Measurements from ENCODE around the gene ZNF90.

DNA sequence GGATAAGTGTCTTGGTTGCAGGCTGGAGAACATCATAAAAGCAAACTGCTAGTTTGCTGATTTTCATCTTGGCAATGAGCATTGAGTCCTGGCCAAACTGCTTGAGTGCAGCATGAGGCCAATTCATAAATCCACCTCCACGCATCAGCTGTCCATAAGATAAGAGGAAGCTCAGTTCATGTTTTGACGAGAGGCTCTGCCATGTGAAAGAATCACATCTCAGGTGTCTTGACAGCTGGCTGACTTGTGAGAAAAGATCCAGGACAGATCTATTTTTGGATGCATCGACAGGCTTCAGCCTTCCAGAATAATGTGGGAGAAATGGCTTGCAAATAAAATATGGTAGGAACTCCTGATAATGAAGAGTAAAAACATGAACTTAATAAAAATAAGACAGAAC is 33.1 kb upstream of the ZNF90 start:
- TF ChIP-seq, protein P1, sequence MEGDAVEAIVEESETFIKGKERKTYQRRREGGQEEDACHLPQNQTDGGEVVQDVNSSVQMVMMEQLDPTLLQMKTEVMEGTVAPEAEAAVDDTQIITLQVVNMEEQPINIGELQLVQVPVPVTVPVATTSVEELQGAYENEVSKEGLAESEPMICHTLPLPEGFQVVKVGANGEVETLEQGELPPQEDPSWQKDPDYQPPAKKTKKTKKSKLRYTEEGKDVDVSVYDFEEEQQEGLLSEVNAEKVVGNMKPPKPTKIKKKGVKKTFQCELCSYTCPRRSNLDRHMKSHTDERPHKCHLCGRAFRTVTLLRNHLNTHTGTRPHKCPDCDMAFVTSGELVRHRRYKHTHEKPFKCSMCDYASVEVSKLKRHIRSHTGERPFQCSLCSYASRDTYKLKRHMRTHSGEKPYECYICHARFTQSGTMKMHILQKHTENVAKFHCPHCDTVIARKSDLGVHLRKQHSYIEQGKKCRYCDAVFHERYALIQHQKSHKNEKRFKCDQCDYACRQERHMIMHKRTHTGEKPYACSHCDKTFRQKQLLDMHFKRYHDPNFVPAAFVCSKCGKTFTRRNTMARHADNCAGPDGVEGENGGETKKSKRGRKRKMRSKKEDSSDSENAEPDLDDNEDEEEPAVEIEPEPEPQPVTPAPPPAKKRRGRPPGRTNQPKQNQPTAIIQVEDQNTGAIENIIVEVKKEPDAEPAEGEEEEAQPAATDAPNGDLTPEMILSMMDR (conservative IDR thresholded peaks at IDR 0.05 in 1 of 2, IDR thresholded peaks at IDR 0.05 in 1 of 2; ENCODE audit: low read depth in 1 of 2, low read length in 2 of 2): no peak
- no peak for TF ChIP-seq EZH2 (IDR thresholded peaks at IDR 0.05; ENCODE audit: low read length, missing control alignments)

Measured in fibroblast of lung (primary cell).